SH-SY5Y (cell line): ENCODE results near the gene CAMK2D.

ENCODE experiments used
- GATA2 ChIP-seq: IDR thresholded peaks from 2 replicates; pipeline ENCODE4 v1.6.1; 2011; ENCODE audit warnings: mild to moderate bottlenecking, low read depth, low read length
- GATA3 ChIP-seq: IDR thresholded peaks from 2 replicates; pipeline ENCODE4 v1.6.1; 2011; ENCODE audit warnings: low read depth, mild to moderate bottlenecking, low read length, moderate library complexity

- TF ChIP-seq GATA3 (no peak), GATA2 (no peak)
These were observed 236.9 kb downstream of the CAMK2D start for GRCh38 chr4:113524505-113525186.
